Measurements from ENCODE around the gene IFNA1. TPM values are rescaled to one million over a fixed set of nuclear protein-coding genes. Genes with fewer than 3 reads are reported as not detected.

IFNA1 gene
- total RNA-seq, 1 experiment from 2014 or later, result not detected

DNA sequence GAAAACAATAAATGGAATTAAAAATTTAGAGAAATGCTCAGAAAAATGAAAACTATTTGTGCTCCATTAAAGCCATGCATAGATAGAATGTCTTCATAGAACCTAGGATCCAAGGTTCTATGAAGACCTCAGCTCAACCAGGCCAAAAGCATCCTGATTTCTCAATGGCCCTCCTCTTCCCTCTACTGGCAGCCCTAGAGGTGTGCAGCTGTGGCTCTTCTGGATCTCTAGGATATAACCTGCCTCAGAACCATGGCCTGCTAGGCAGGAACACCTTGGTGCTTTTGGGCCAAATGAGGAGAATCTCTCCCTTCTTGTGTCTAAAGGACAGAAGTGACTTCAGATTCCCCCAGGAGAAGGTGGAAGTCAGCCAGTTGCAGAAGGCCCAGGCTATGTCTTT, 15.1 kb downstream of the IFNA1 start:
- no peaks in the 10 kb centered on the region for H3K36me3 Mint-ChIP-seq (ENCODE audit: insufficient read depth in 1 of 3, low read depth in 3 of 3)
- H3K9me3 Mint-ChIP-seq, result no peaks in the 10 kb centered on the region; a peak in 1 of 5 replicates
- H2BK20ac ChIP-seq (ENCODE audit: low read depth, low read length, poor library complexity, severe bottlenecking), result no peak overlapping the region
- H4K91ac ChIP-seq (ENCODE audit: insufficient read length, low read depth, low read length), result no peak overlapping the region
- H3K9me3 ChIP-seq (ENCODE audit: control insufficient read depth, low read depth, low read length), result no peaks in the 10 kb centered on the region
- H3K27ac ChIP-seq (ENCODE audit: insufficient read length, low read depth, low read length), result no peak overlapping the region
- H3K4ac ChIP-seq (ENCODE audit: low read depth, low read length), result no peak overlapping the region
- H3K27me3 Mint-ChIP-seq (ENCODE audit: low read depth), result peaks cover 5% of the 10 kb centered on the region
- H3K4me2 ChIP-seq (ENCODE audit: insufficient read depth, insufficient read length, low read length), result no peak overlapping the region
- no peak overlapping the region for H4K5ac ChIP-seq (ENCODE audit: insufficient read length, low read depth, low read length)
- peak; percentile 54 for DNase-seq
- no peak overlapping the region for H3T11ph ChIP-seq (ENCODE audit: low read length)
- TF ChIP-seq, protein P1, sequence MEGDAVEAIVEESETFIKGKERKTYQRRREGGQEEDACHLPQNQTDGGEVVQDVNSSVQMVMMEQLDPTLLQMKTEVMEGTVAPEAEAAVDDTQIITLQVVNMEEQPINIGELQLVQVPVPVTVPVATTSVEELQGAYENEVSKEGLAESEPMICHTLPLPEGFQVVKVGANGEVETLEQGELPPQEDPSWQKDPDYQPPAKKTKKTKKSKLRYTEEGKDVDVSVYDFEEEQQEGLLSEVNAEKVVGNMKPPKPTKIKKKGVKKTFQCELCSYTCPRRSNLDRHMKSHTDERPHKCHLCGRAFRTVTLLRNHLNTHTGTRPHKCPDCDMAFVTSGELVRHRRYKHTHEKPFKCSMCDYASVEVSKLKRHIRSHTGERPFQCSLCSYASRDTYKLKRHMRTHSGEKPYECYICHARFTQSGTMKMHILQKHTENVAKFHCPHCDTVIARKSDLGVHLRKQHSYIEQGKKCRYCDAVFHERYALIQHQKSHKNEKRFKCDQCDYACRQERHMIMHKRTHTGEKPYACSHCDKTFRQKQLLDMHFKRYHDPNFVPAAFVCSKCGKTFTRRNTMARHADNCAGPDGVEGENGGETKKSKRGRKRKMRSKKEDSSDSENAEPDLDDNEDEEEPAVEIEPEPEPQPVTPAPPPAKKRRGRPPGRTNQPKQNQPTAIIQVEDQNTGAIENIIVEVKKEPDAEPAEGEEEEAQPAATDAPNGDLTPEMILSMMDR (conservative IDR thresholded peaks at IDR 0.05), result peak; percentile 77
- H3K4me1 Mint-ChIP-seq, result peaks cover 11 to 14% of the 10 kb centered on the region in 2 experiments
- no peaks in the 10 kb centered on the region; the same call in 1 of the 2 replicates for H3K27me3 ChIP-seq (ENCODE audit: insufficient read depth, low read length)
- H2BK120ac ChIP-seq (ENCODE audit: low read depth, low read length, poor library complexity, severe bottlenecking), result no peak overlapping the region
- peaks cover 5% of the 10 kb centered on the region for H3K4me1 ChIP-seq (ENCODE audit: insufficient read depth, low read length)
- H3K9ac ChIP-seq (ENCODE audit: extremely low read depth, insufficient read length, low read length), result no peak overlapping the region
- no peak overlapping the region for H3K23ac ChIP-seq (ENCODE audit: insufficient read length, low read depth, low read length)
- H2BK12ac ChIP-seq (ENCODE audit: insufficient read length, low read depth, low read length), result no peak overlapping the region
- no peak overlapping the region for H4K8ac ChIP-seq (replicated peaks; ENCODE audit: insufficient read length, low read depth, low read length)
- no peak overlapping the region for H3K27ac Mint-ChIP-seq
- H3K79me1 ChIP-seq (ENCODE audit: insufficient read depth, low read depth, low read length, poor library complexity, severe bottlenecking), result no peaks in the 10 kb centered on the region
- H3K79me2 ChIP-seq (ENCODE audit: insufficient read depth, low read length), result no peaks in the 10 kb centered on the region
- H3K18ac ChIP-seq (ENCODE audit: insufficient read length, low read depth, low read length), result no peak overlapping the region
- no peak overlapping the region for H3K56ac ChIP-seq (ENCODE audit: insufficient read length, low read depth, low read length)
- no peaks in the 10 kb centered on the region for H4K20me1 ChIP-seq (ENCODE audit: control insufficient read depth, insufficient read depth, insufficient read length)
- H2AK5ac ChIP-seq (ENCODE audit: insufficient read length, low read length), result no peak overlapping the region
- no peaks in the 10 kb centered on the region for H3K23me2 ChIP-seq (ENCODE audit: insufficient read length, low read depth, low read length, poor library complexity, severe bottlenecking)
- no peak overlapping the region for H3K14ac ChIP-seq (ENCODE audit: insufficient read depth, low read length)
- no peak overlapping the region for H2AFZ ChIP-seq (ENCODE audit: low read length)
- no peak overlapping the region for H2BK15ac ChIP-seq (ENCODE audit: low read depth, low read length)
- H3K4me3 Mint-ChIP-seq, result no peak overlapping the region
- H2BK5ac ChIP-seq (ENCODE audit: insufficient read length, low read length), result no peak overlapping the region
